WTC11 (cell line): Measurements from ENCODE around the gene ABTB2. TPM values are rescaled to one million over a fixed set of nuclear protein-coding genes. Genes with fewer than 3 reads are reported as not detected.

Source experiments
- ATAC-seq: fragments of 200-7000 bp; cut with Tn5 transposase; 2 replicates; pipeline ENCODE4 v1.10.0; 2021; ENCODE audit warnings: mild to moderate bottlenecking, moderate library complexity
- CTCF ChIA-PET: fragments of 300-600 bp; sonication (Branson Sonifier 250); formaldehyde crosslinking; loops from one replicate; lab custom pipeline; 2021; ENCODE audit warnings: antibody characterized with exemption; lab: Charles Lee
- POLR2A ChIA-PET: fragments of 350-600 bp; sonication (Branson Sonifier 250); formaldehyde crosslinking; loops from one replicate; lab custom pipeline; 2021; ENCODE audit warnings: antibody characterized with exemption; lab: Charles Lee
- DNase-seq: peaks from one replicate; pipeline ENCODE4 v3.0.0; 2021; ENCODE audit warnings: low spot score
- H3K27ac Mint-ChIP-seq: 2 replicates; pipeline ENCODE4 v1.8.0; 2021; ENCODE audit warnings: mixed read lengths
- H3K27me3 Mint-ChIP-seq: 2 replicates; pipeline ENCODE4 v1.8.0; 2021; ENCODE audit warnings: low read depth, mild to moderate bottlenecking, moderate library complexity, mixed read lengths
- H3K36me3 Mint-ChIP-seq: 2 replicates; pipeline ENCODE4 v1.8.0; 2021; ENCODE audit warnings: mixed read lengths
- H3K4me1 Mint-ChIP-seq: 2 replicates; pipeline ENCODE4 v1.8.0; 2022; ENCODE audit warnings: mixed read lengths
- H3K4me3 Mint-ChIP-seq: 2 replicates; pipeline ENCODE4 v1.8.0; 2021; ENCODE audit warnings: mild to moderate bottlenecking, moderate library complexity, mixed read lengths
- H3K9me3 Mint-ChIP-seq: 2 replicates; pipeline ENCODE4 v1.8.0; 2021; ENCODE audit warnings: mixed read lengths
- E2F4 ChIP-seq: sonication (generic); formaldehyde crosslinking; IDR thresholded peaks from 2 replicates; pipeline ENCODE4 v1.8.1; 2022; ENCODE audit warnings: low read depth, mild to moderate bottlenecking, moderate library complexity, missing genetic modification reagents, borderline replicate concordance
- ESRRA ChIP-seq: sonication (generic); formaldehyde crosslinking; IDR thresholded peaks from 2 replicates; pipeline ENCODE4 v1.8.1; 2022; ENCODE audit warnings: mild to moderate bottlenecking, missing genetic modification reagents, borderline replicate concordance
- ETV6 ChIP-seq: sonication (generic); formaldehyde crosslinking; IDR thresholded peaks from 2 replicates; pipeline ENCODE4 v1.8.1; 2022; ENCODE audit warnings: mild to moderate bottlenecking, missing genetic modification reagents
- GRHL2 ChIP-seq: fragments of 250-450 bp; sonication (Bioruptor Pico); IDR thresholded peaks from 2 replicates; pipeline ENCODE4 v1.8.0; 2022; ENCODE audit warnings: mild to moderate bottlenecking, moderate library complexity; ENCODE audit not compliant: insufficient replicate concordance, severe bottlenecking
- GTF2I ChIP-seq: fragments of 250-450 bp; sonication (Bioruptor Pico); conservative IDR thresholded peaks from 2 replicates; pipeline ENCODE4 v1.4.0; 2021; ENCODE audit warnings: mild to moderate bottlenecking
- KAT7 ChIP-seq: sonication (generic); formaldehyde crosslinking; IDR thresholded peaks from 2 replicates; pipeline ENCODE4 v1.8.1; 2023; ENCODE audit warnings: missing genetic modification reagents, mild to moderate bottlenecking, borderline replicate concordance
- MXD4 ChIP-seq: fragments of 250-450 bp; sonication (Bioruptor Pico); IDR thresholded peaks from 2 replicates; pipeline ENCODE4 v1.8.0; 2021; ENCODE audit warnings: mild to moderate bottlenecking, moderate library complexity, borderline replicate concordance
- NFATC4 ChIP-seq: fragments of 250-450 bp; sonication (Bioruptor Pico); IDR thresholded peaks from 2 replicates; pipeline ENCODE4 v1.9.0; 2021; ENCODE audit warnings: mild to moderate bottlenecking
- NR2C2 ChIP-seq: sonication (generic); formaldehyde crosslinking; IDR thresholded peaks from 2 replicates; pipeline ENCODE4 v1.8.0; 2022; ENCODE audit warnings: mild to moderate bottlenecking, missing genetic modification reagents
- PRDM15 ChIP-seq: sonication (generic); formaldehyde crosslinking; IDR thresholded peaks from 2 replicates; pipeline ENCODE4 v1.8.0; 2022; ENCODE audit warnings: missing genetic modification reagents
- RORB ChIP-seq: fragments of 250-450 bp; sonication (Bioruptor Pico); IDR thresholded peaks from 2 replicates; pipeline ENCODE4 v1.9.0; 2021; ENCODE audit warnings: mild to moderate bottlenecking
- TP53 ChIP-seq: sonication (generic); formaldehyde crosslinking; IDR thresholded peaks from 2 replicates; pipeline ENCODE4 v1.8.1; 2023; ENCODE audit warnings: mild to moderate bottlenecking, missing genetic modification reagents
- ZBTB43 ChIP-seq: sonication (generic); formaldehyde crosslinking; IDR thresholded peaks from 2 replicates; pipeline ENCODE4 v1.8.1; 2023; ENCODE audit warnings: mild to moderate bottlenecking, missing genetic modification reagents
- ZNF281 ChIP-seq: sonication (generic); formaldehyde crosslinking; IDR thresholded peaks from 2 replicates; pipeline ENCODE4 v1.8.0; 2023; ENCODE audit warnings: mild to moderate bottlenecking, missing genetic modification reagents
- total RNA-seq: library from RNA; stranded (reverse); gene quantifications from 3 replicates; pipeline ENCODE4 v1.2.3, GENCODE V29; 2021
- TF ChIP-seq, protein P1 (sequence below): sonication (generic); formaldehyde crosslinking; IDR thresholded peaks from 2 replicates; pipeline ENCODE4 v1.8.1; 2022; ENCODE audit warnings: low read depth, missing genetic modification reagents, borderline replicate concordance
- TF ChIP-seq, protein P2 (sequence below): fragments of 250-450 bp; sonication (Bioruptor Pico); IDR thresholded peaks from 2 replicates; pipeline ENCODE4 v1.9.0; 2021; ENCODE audit warnings: mild to moderate bottlenecking
- TF ChIP-seq, protein P3 (sequence below): sonication (generic); formaldehyde crosslinking; IDR thresholded peaks from 2 replicates; pipeline ENCODE4 v1.8.1; 2022; ENCODE audit warnings: missing genetic modification reagents, borderline replicate concordance
- TF ChIP-seq, protein P4 (sequence below): fragments of 200-600 bp; IDR thresholded peaks from 2 replicates; pipeline ENCODE4 v1.8.0; 2022; ENCODE audit warnings: antibody characterized with exemption

The ABTB2 gene
- total RNA-seq, 1 experiment from 2014 or later = 12.8 TPM

- ChIA-PET CTCF (interaction anchor here (1.0 to 1.7 kb wide), 2 partner anchors 187 to 189 kb away, joined by 3 to 4 read pairs; partner anchors contain the start of gene ABTB2), POLR2A (no interaction called here)
- Mint-ChIP-seq H3K27ac (no peak overlapping the region), H3K4me1 (peaks cover 3% of the 10 kb centered on the region; the same call in 1 of the 2 replicates), H3K9me3 (no peaks in the 10 kb centered on the region), H3K4me3 (no peak overlapping the region), H3K36me3 (no peaks in the 10 kb centered on the region), H3K27me3 (no peaks in the 10 kb centered on the region; the same call in 1 of the 2 replicates)
- ATAC-seq = no peak
- TF ChIP-seq, protein P1, sequence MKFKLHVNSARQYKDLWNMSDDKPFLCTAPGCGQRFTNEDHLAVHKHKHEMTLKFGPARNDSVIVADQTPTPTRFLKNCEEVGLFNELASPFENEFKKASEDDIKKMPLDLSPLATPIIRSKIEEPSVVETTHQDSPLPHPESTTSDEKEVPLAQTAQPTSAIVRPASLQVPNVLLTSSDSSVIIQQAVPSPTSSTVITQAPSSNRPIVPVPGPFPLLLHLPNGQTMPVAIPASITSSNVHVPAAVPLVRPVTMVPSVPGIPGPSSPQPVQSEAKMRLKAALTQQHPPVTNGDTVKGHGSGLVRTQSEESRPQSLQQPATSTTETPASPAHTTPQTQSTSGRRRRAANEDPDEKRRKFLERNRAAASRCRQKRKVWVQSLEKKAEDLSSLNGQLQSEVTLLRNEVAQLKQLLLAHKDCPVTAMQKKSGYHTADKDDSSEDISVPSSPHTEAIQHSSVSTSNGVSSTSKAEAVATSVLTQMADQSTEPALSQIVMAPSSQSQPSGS (CRISPR knock-in tag) = no peak
- DNase-seq = no peak
Measured at GRCh38 chr11:34168642-34169420, 189.0 kb downstream of the ABTB2 start.

DNA sequence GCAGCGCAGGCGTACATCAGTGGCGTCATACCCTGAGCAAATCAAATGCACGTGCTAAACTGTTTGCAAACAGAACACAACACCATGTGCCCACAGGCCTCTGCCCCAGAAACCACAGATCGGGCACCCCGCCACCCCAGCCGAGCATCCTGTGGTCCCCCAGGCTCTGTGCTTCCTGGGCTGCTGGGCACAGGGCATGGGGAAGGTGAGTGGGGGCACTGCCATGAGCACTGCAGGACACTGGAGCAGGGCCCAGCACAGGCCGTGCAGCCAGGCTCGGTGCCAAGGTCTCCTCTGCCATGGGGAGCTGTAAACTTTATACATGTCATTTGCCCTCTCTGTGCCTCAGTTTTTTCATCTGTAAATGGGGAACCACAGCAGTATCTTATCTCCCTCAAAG is 189.8 kb downstream of the ABTB2 start:
- TF ChIP-seq, protein P2, sequence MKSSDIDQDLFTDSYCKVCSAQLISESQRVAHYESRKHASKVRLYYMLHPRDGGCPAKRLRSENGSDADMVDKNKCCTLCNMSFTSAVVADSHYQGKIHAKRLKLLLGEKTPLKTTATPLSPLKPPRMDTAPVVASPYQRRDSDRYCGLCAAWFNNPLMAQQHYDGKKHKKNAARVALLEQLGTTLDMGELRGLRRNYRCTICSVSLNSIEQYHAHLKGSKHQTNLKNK (CRISPR knock-in tag) = no peak
- TF ChIP-seq GTF2I (CRISPR knock-in tag) (no peak), ESRRA (CRISPR knock-in tag) (no peak), NR2C2 (CRISPR knock-in tag) (no peak), E2F4 (CRISPR knock-in tag) (no peak), PRDM15 (no peak), RORB (no peak), NFATC4 (CRISPR knock-in tag) (no peak), TP53 (no peak), ZBTB43 (CRISPR knock-in tag) (no peak), KAT7 (CRISPR knock-in tag) (no peak), ETV6 (no peak), ZNF281 (CRISPR knock-in tag) (no peak), MXD4 (no peak), GRHL2 (CRISPR knock-in tag) (no peak)
- TF ChIP-seq, protein P3, sequence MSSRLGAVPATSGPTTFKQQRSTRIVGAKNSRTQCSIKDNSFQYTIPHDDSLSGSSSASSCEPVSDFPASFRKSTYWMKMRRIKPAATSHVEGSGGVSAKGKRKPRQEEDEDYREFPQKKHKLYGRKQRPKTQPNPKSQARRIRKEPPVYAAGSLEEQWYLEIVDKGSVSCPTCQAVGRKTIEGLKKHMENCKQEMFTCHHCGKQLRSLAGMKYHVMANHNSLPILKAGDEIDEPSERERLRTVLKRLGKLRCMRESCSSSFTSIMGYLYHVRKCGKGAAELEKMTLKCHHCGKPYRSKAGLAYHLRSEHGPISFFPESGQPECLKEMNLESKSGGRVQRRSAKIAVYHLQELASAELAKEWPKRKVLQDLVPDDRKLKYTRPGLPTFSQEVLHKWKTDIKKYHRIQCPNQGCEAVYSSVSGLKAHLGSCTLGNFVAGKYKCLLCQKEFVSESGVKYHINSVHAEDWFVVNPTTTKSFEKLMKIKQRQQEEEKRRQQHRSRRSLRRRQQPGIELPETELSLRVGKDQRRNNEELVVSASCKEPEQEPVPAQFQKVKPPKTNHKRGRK (CRISPR knock-in tag) = no peak
- TF ChIP-seq, protein P4, sequence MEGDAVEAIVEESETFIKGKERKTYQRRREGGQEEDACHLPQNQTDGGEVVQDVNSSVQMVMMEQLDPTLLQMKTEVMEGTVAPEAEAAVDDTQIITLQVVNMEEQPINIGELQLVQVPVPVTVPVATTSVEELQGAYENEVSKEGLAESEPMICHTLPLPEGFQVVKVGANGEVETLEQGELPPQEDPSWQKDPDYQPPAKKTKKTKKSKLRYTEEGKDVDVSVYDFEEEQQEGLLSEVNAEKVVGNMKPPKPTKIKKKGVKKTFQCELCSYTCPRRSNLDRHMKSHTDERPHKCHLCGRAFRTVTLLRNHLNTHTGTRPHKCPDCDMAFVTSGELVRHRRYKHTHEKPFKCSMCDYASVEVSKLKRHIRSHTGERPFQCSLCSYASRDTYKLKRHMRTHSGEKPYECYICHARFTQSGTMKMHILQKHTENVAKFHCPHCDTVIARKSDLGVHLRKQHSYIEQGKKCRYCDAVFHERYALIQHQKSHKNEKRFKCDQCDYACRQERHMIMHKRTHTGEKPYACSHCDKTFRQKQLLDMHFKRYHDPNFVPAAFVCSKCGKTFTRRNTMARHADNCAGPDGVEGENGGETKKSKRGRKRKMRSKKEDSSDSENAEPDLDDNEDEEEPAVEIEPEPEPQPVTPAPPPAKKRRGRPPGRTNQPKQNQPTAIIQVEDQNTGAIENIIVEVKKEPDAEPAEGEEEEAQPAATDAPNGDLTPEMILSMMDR = no peak
- no peaks in the 10 kb centered on the region for H3K9me3 Mint-ChIP-seq
- DNase-seq (no peak), ATAC-seq (no peak)
- ChIA-PET CTCF (interaction anchor here (0.7 to 1.7 kb wide), 2 partner anchors 27 to 188 kb away, joined by 4 read pairs; no protein-coding TSS in a partner anchor), POLR2A (no interaction called here)
- no peak overlapping the region for H3K4me3 Mint-ChIP-seq
- no peaks in the 10 kb centered on the region for H3K36me3 Mint-ChIP-seq
- H3K27ac Mint-ChIP-seq = no peak overlapping the region
- no peaks in the 10 kb centered on the region for H3K4me1 Mint-ChIP-seq
- no peaks in the 10 kb centered on the region; the same call in 1 of the 2 replicates for H3K27me3 Mint-ChIP-seq
